Large intestine (tissue), 3 donors: ENCODE measurements around the gene TMC7. TPM values are rescaled to one million over a fixed set of nuclear protein-coding genes. Genes with fewer than 3 reads are reported as not detected.

Experiments
- DNase-seq, 2 donors: peaks; one replicate each; pipeline versions ENCODE4 v3.0.0 to v3.0.0-alpha.2; 2013
- H3K27ac ChIP-seq: one replicate; pipeline ENCODE4 v1.5.1; 2013; ENCODE audit warnings: low read length
- H3K27me3 ChIP-seq: 2 replicates; pipeline ENCODE4 v1.6.1; 2013; ENCODE audit warnings: low read length; ENCODE audit not compliant: control insufficient read depth, insufficient read depth
- H3K36me3 ChIP-seq: 2 replicates; pipeline ENCODE4 v1.6.1; 2013; ENCODE audit warnings: low read length; ENCODE audit not compliant: control insufficient read depth, insufficient read depth
- H3K4me1 ChIP-seq: one replicate; pipeline ENCODE4 v1.6.1; 2013; ENCODE audit warnings: low read length; ENCODE audit not compliant: control insufficient read depth, insufficient read depth
- H3K4me3 ChIP-seq: one replicate; pipeline ENCODE4 v1.5.1; 2013; ENCODE audit warnings: low read length
- H3K9me3 ChIP-seq: one replicate; pipeline ENCODE4 v1.6.1; 2013; ENCODE audit warnings: mild to moderate bottlenecking, low read depth, low read length, moderate library complexity; ENCODE audit not compliant: control insufficient read depth
- WGBS: methylation state at CpG from one replicate; pipeline ENCODE4 v1.1.5; 2013; ENCODE audit warnings: low lambda C conversion rate; ENCODE audit not compliant: insufficient coverage; 5-methylcytosine and 5-hydroxymethylcytosine counted together
- polyA plus RNA-seq: library from polyadenylated mRNA; unstranded; fragments of 120-200 nt; gene quantifications from one replicate; pipeline ENCODE4 v1.2.1, GENCODE V29; 2013

TMC7 gene
- polyA plus RNA-seq, 1 donor: 7.7 TPM

DNA sequence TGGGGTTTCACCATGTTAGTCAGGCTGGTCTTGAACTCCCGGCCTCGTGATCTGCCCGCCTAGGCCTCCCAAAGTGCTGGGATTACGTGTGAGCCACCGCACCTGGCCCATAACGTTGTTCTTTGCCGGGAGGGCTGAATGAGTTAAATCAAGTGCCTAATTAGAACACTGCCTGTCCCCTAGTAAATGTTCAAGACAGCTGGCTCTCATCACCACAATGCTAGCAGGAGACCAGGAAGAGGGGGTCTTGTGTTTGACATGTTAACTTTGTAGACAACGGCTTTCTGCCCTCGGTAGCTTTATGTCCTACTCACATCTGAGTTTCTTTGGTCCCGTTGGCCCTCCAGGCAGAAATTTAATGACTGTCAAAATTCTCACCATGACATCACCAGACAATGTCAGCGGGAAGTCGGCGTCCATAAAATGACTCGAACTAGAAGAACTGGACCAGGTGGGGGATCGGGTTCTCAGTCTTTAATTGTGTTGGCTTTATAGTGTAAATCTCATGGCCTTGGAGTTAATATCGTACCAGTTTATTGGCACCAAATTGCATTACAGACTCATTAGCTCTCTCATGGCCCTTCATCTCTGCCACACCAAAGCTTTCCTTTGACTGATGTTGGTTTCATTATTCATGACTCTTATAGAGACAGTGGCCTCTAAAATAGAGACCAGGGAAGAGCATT lies 118.6 kb downstream of the TMC7 start:
- 60% methylated on average over 1 of the region's 16 CpGs for WGBS
- no peak for DNase-seq
- no peaks in the 10 kb centered on the region for H3K4me1 ChIP-seq
- H3K4me3 ChIP-seq: no peak overlapping the region
- no peaks in the 10 kb centered on the region for H3K9me3 ChIP-seq
- no peak overlapping the region for H3K27ac ChIP-seq
- no peaks in the 10 kb centered on the region for H3K27me3 ChIP-seq
- no peaks in the 10 kb centered on the region for H3K36me3 ChIP-seq

DNA sequence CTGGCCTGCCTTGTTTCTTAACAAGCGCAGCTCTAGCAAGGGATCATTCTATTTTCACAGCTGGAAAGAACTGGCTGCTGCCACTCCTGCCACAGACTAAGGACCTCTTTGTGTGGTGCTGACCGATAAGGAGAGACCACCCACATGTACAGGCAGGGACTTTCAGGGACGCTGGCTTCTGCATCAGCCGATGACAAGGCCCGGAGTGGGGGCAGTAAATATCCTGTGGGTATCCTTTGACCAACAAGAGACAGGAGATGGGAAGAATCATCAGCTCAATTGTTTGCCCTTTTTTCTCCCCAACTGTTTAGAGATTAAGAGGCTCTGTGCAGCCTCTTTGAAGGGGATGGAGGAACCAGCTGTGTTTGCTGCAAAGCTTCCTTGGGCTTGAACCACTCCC lies 120.9 kb downstream of the TMC7 start:
- Histone ChIP-seq H3K4me3 (no peak overlapping the region), H3K4me1 (peaks cover 17% of the 10 kb centered on the region), H3K27ac (no peak overlapping the region), H3K9me3 (no peaks in the 10 kb centered on the region), H3K27me3 (no peaks in the 10 kb centered on the region), H3K36me3 (no peaks in the 10 kb centered on the region)
- no CpG with 5 or more reads among the region's 5 CpGs for WGBS
- no peak for DNase-seq

DNA sequence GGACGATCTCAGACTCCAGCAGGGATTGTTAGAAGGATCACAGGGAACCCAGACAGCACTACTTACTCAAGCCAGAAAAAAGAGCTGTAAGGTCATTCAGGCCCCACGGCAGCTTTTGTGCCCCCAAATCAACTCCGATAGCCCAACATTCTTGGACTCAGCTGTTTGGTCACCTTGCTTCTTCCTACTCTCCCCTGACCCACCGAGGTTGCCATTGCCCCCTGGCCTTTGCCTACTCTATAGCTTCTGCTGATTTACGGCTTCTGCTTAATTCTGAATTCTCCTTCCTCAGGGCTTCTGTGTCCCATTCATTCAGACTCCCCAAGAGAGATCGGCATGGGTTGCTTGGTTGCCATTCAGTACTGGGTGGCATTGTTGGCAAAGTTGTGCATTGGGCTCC lies 121.4 kb downstream of the TMC7 start:
- no peaks in the 10 kb centered on the region for H3K27me3 ChIP-seq
- no peak overlapping the region for H3K27ac ChIP-seq
- no peaks in the 10 kb centered on the region for H3K9me3 ChIP-seq
- no peak overlapping the region for H3K4me3 ChIP-seq
- peaks cover 17% of the 10 kb centered on the region for H3K4me1 ChIP-seq
- WGBS: 93% methylated on average over 2 of the region's 6 CpGs
- H3K36me3 ChIP-seq: no peaks in the 10 kb centered on the region
- no peak for DNase-seq

DNA sequence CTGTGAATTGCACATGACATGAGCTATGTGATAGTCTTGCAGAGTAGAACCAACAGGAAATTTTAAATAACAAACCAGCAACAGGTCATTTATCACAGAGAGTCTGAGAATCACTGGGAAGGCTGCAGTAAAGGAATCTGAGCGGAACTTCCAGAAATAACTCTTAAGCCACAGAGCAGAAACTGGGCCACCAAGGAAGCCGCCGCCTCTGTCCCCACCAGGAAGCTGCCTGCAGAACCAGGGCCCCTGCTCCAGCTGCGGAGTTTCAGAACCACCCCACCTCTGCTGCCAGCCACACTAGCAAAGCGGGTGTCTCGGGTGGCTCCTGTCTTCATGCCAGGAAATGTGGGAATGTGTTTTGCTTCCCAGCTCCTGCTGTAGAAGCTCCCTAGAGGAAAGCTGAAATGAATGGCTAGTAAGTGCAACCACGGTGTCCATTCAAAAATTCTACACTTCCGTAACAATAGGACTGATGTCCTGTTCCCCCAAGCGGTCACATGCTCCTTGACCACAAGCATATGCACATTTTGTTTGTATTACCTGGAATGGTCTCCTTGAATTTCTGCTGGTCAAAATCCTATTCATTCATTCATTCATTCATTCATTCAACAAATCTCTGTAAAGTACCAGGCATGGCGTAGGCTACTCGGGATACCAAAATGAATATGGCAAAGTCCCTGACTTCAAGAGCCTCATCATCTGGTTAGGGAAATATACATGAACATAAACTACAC lies 122.3 kb downstream of the TMC7 start:
- H3K9me3 ChIP-seq: no peaks in the 10 kb centered on the region
- H3K27me3 ChIP-seq: no peaks in the 10 kb centered on the region
- no peak overlapping the region for H3K4me3 ChIP-seq
- no CpG with 5 or more reads among the region's 11 CpGs for WGBS
- H3K27ac ChIP-seq: no peak overlapping the region
- no peak for DNase-seq
- no peaks in the 10 kb centered on the region for H3K36me3 ChIP-seq
- H3K4me1 ChIP-seq: peaks cover 17% of the 10 kb centered on the region

DNA sequence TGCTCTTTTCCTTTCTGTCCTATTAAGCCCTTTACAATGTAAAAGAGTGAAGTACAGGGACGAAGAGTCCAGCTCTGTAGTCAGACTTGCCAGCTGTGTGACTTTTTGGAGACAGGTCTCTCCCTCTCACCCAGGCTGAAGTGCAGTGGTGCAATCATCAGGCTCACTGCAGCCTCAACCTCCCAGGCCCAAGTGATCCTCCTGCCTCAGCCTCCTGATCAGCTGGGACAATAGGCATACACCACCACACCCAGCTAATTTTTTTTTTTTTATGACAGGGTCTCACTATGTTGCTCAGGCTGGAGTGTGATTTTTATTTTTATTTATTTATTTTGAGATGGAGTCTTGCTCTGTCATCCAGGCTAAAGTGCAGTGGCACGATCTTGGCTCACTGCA lies 122.9 kb downstream of the TMC7 start:
- WGBS: no CpG with 5 or more reads among the region's 2 CpGs

GRCh38 chr16:19108409-19109287 lies 124.9 kb downstream of the TMC7 start:
- Histone ChIP-seq H3K36me3 (no peaks in the 10 kb centered on the region), H3K4me3 (no peak overlapping the region), H3K27ac (peak overlapping the region; percentile 78), H3K27me3 (peaks cover 2% of the 10 kb centered on the region), H3K9me3 (no peaks in the 10 kb centered on the region), H3K4me1 (peaks cover 17% of the 10 kb centered on the region)
- peak; percentile 74 to 89 for DNase-seq
- WGBS: 82% methylated on average over 2 of the region's 9 CpGs

More for the DNA sequence above, 122.9 kb downstream of the TMC7 start:
- no peaks in the 10 kb centered on the region for H3K27me3 ChIP-seq
- H3K9me3 ChIP-seq: no peaks in the 10 kb centered on the region
- DNase-seq: no peak
- H3K4me3 ChIP-seq: no peak overlapping the region
- H3K27ac ChIP-seq: no peak overlapping the region
- no peaks in the 10 kb centered on the region for H3K36me3 ChIP-seq
- H3K4me1 ChIP-seq: peaks cover 17% of the 10 kb centered on the region

DNA sequence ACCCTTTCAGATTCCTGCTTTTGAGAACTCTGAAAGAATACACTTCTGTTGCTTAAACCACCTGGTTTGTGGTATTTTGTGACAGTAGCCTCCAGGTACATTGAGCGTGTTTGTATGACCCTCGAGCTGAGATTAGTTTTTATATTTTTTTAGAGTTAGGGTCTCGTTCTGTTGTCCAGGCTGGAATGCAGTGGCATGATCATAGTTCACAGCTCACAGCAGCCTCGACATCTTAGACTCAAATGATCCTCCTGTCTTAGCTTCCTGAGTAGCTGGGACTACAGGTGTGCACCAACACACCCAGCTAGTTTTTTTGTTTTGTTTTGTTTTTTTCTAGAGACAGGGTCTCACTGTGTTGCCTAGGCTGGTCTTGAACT lies 125.5 kb downstream of the TMC7 start:
- no peak for DNase-seq
- no peak overlapping the region for H3K4me3 ChIP-seq
- no peaks in the 10 kb centered on the region for H3K36me3 ChIP-seq
- 70% methylated on average over 2 of the region's 4 CpGs for WGBS
- H3K4me1 ChIP-seq: peaks cover 17% of the 10 kb centered on the region
- no peak overlapping the region for H3K27ac ChIP-seq
- H3K27me3 ChIP-seq: peaks cover 4% of the 10 kb centered on the region
- H3K9me3 ChIP-seq: no peaks in the 10 kb centered on the region

DNA sequence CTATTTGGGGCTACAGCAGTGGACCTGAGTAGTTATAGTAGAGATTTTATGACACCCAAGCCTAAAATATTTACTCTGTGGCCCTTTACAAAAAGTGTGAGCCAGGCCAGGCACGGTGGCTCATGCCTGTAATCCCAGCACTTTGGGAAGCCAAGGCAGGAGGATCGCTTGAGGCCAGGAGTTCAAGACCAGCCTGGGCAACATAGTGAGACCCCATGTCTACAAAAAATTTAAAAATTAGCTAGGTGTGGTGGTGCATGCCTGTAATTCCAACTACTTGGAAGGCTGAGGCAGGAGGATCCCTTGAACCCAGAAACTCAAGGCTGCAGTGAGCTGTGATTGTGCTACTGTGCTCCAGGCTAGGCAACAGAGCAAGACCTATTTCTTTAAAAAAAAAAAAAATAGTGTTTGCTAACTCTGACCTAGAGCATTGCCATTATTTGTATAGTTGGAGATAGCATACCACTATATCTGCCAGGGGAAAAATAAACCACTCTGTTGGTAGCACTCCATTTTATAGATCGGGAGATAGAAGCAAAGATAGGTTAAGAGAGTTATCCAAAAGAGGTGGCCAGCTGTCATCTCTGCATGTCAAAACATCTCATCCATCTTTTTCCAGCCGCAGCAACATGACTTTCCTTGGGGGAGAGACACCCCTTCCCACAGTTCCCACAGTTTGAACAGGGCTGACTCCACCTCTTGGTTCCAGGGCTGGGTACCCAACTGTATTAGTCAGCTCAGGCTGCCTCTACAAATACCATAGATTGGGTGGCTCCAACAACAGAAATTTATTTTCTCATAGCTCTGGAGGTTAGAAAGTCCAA lies 127.0 kb downstream of the TMC7 start:
- H3K4me1 ChIP-seq: peaks cover 23% of the 10 kb centered on the region
- no peak overlapping the region for H3K4me3 ChIP-seq
- peaks cover 15% of the 10 kb centered on the region for H3K9me3 ChIP-seq
- WGBS: no CpG with 5 or more reads among the region's 4 CpGs
- peaks cover 7% of the 10 kb centered on the region for H3K36me3 ChIP-seq
- H3K27me3 ChIP-seq: peaks cover 17% of the 10 kb centered on the region
- DNase-seq: no peak
- no peak overlapping the region for H3K27ac ChIP-seq

DNA sequence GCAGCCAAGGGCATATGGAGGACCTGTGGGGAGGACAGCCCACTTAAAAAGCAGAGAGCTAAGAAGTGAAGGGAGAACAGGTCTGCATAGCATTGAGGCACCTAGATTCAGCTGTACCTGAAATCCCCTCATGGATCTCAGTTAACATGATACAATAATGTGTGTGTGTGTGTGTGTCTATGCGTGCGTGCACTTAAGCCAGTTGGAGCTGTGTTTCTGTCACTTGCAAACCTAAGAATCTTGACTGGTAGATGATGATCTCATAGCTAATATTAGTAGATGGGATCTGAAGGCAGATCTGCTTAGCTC lies 128.3 kb downstream of the TMC7 start:
- Histone ChIP-seq H3K4me1 (peaks cover 23% of the 10 kb centered on the region), H3K36me3 (peaks cover 11% of the 10 kb centered on the region), H3K9me3 (peaks cover 16% of the 10 kb centered on the region), H3K27me3 (peaks cover 17% of the 10 kb centered on the region), H3K27ac (no peak overlapping the region), H3K4me3 (no peak overlapping the region)
- WGBS: no CpG with 5 or more reads among the region's 2 CpGs
- DNase-seq: no peak
